NB4 (cell line): ENCODE results near the gene CTNND2.

Source experiments
- CTCF ChIP-seq: IDR thresholded peaks from one replicate; pipeline ENCODE4 v1.5.1; 2012; ENCODE audit warnings: low read depth, low read length
- MYC ChIP-seq: IDR thresholded peaks from 2 replicates; pipeline ENCODE4 v1.6.1; 2011; ENCODE audit warnings: low read depth, low read length
- POLR2A ChIP-seq: IDR thresholded peaks from 2 replicates; pipeline ENCODE4 v1.6.1; 2011; ENCODE audit warnings: mild to moderate bottlenecking; ENCODE audit not compliant: insufficient read length; ENCODE audit errors: extremely low read depth

- TF ChIP-seq CTCF: no peak
- TF ChIP-seq POLR2A: no peak
- no peak for TF ChIP-seq MYC
Observed at GRCh38 chr5:11397549-11397948, 506.7 kb downstream of the CTNND2 start.
